ENCODE data around the gene TYW1B.
"Not testable (repeated sequence)": the region's sequence is repeated elsewhere in the genome, so short reads cannot be mapped to it uniquely, and the experiment has no call there.

- not testable (repeated sequence) for TF ChIP-seq CTCF (conservative IDR thresholded peaks at IDR 0.05; ENCODE audit: low read depth, low read length); EZH2 (IDR thresholded peaks at IDR 0.05; ENCODE audit: borderline replicate concordance, low read depth, low read length, poor library complexity, severe bottlenecking)
Observed at GRCh38 chr7:72840966-72841511, 13.0 kb upstream of the TYW1B start.
